HG03520 (cell line): Measurements from ENCODE around the gene SRSF8.
A peak's percentile ranks its signal among the peaks of the same experiment; 100 is the strongest.
"Not testable (repeated sequence)": the region's sequence is repeated elsewhere in the genome, so short reads cannot be mapped to it uniquely, and the experiment has no call there.

Experiments used
- ATAC-seq: cut with Tn5 transposase; IDR thresholded peaks from one replicate; pipeline ENCODE4 v1.9.1; 2021; ENCODE audit warnings: mild to moderate bottlenecking, moderate library complexity; ENCODE audit not compliant: unreplicated experiment

Gene SRSF8

GRCh38 chr11:95093548-95093947, 26.8 kb downstream of the SRSF8 start:
- ATAC-seq = no peak

GRCh38 chr11:95095858-95096587, 29.3 kb downstream of the SRSF8 start:
- ATAC-seq = peak; percentile 86

- no peak for ATAC-seq
Measured at GRCh38 chr11:95097209-95097608, 30.5 kb downstream of the SRSF8 start.

GRCh38 chr11:95098826-95099225, 32.1 kb downstream of the SRSF8 start:
- ATAC-seq = no peak

GRCh38 chr11:95100191-95100648, 33.5 kb downstream of the SRSF8 start:
- ATAC-seq = no peak

- no peak for ATAC-seq
Measured at GRCh38 chr11:95100856-95101507, 34.3 kb downstream of the SRSF8 start.

- no peak for ATAC-seq
Measured at GRCh38 chr11:95101935-95102334, 35.2 kb downstream of the SRSF8 start.

- no peak for ATAC-seq
Measured at GRCh38 chr11:95102733-95103132, 36.0 kb downstream of the SRSF8 start.

- ATAC-seq = no peak
Measured at GRCh38 chr11:95103701-95104100, 37.0 kb downstream of the SRSF8 start.

- ATAC-seq = no peak
Measured at GRCh38 chr11:95104121-95104830, 37.6 kb downstream of the SRSF8 start.

GRCh38 chr11:95104856-95105255, 38.1 kb downstream of the SRSF8 start:
- no peak for ATAC-seq

GRCh38 chr11:95108159-95108611, 41.5 kb downstream of the SRSF8 start:
- ATAC-seq = no peak

GRCh38 chr11:95108671-95109551, 42.2 kb downstream of the SRSF8 start:
- no peak for ATAC-seq

GRCh38 chr11:95111471-95111870, 44.8 kb downstream of the SRSF8 start:
- ATAC-seq = not testable (repeated sequence)

- ATAC-seq = no peak
Measured at GRCh38 chr11:95111923-95112540, 45.3 kb downstream of the SRSF8 start.

- ATAC-seq = no peak
Measured at GRCh38 chr11:95115597-95115996, 48.9 kb downstream of the SRSF8 start.

- no peak for ATAC-seq
Measured at GRCh38 chr11:95119361-95120060, 52.8 kb downstream of the SRSF8 start.
